ENCODE results near the gene KRTAP6-3.

GRCh38 chr21:30613836-30614235 is 21.6 kb downstream of the KRTAP6-3 start, which contains the start of gene KRTAP6-1:
- TF ChIP-seq CTCF (IDR thresholded peaks at IDR 0.05; ENCODE audit: extremely low read depth in 1 of 2, insufficient read depth in 1 of 2, low read depth in 1 of 2, low read length in 2 of 2): no peak
- TF ChIP-seq EZH2 (IDR thresholded peaks at IDR 0.05; ENCODE audit: borderline replicate concordance, low read depth, low read length, severe bottlenecking): no peak

Measured in endothelial cell of umbilical vein (primary cell).